Rectal smooth muscle tissue (tissue), 1 donor: ENCODE data around the gene ATP6V0E1.
"Not testable (repeated sequence)": the region's sequence is repeated elsewhere in the genome, so short reads cannot be mapped to it uniquely, and the experiment has no call there.

Experiments used
- H3K27ac ChIP-seq: one replicate; pipeline ENCODE4 v1.7.0; 2013; ENCODE audit warnings: low read depth, low read length, inconsistent platforms
- H3K27me3 ChIP-seq: one replicate; pipeline ENCODE4 v1.7.0; 2013; ENCODE audit warnings: low read length; ENCODE audit not compliant: control insufficient read depth, insufficient read depth
- H3K36me3 ChIP-seq: one replicate; pipeline ENCODE4 v1.7.0; 2013; ENCODE audit warnings: low read length; ENCODE audit not compliant: control insufficient read depth, insufficient read depth
- H3K4me1 ChIP-seq: one replicate; pipeline ENCODE4 v1.7.0; 2013; ENCODE audit warnings: low read length; ENCODE audit not compliant: control insufficient read depth, insufficient read depth
- H3K4me3 ChIP-seq: one replicate; pipeline ENCODE4 v1.7.0; 2013; ENCODE audit warnings: low read length
- H3K9ac ChIP-seq: one replicate; pipeline ENCODE4 v1.7.0; 2013; ENCODE audit warnings: low read length

The ATP6V0E1 gene

GRCh38 chr5:173032730-173033129 is 49.2 kb downstream of the ATP6V0E1 start:
- no peak overlapping the region for H3K9ac ChIP-seq
- H3K4me1 ChIP-seq = no peaks in the 10 kb centered on the region
- no peak overlapping the region for H3K27ac ChIP-seq
- H3K4me3 ChIP-seq = no peak overlapping the region
- H3K36me3 ChIP-seq = no peaks in the 10 kb centered on the region
- H3K27me3 ChIP-seq = no peaks in the 10 kb centered on the region

GRCh38 chr5:173033923-173034322 is 50.4 kb downstream of the ATP6V0E1 start:
- H3K4me3 ChIP-seq = no peak overlapping the region

GRCh38 chr5:173035904-173036707 is 52.5 kb downstream of the ATP6V0E1 start:
- H3K4me3 ChIP-seq = no peak overlapping the region
- H3K9ac ChIP-seq = no peak overlapping the region

More at GRCh38 chr5:173033923-173034322, 50.4 kb downstream of the ATP6V0E1 start:
- no peak overlapping the region for H3K9ac ChIP-seq
- no peaks in the 10 kb centered on the region for H3K27me3 ChIP-seq
- no peaks in the 10 kb centered on the region for H3K36me3 ChIP-seq
- H3K27ac ChIP-seq = no peak overlapping the region
- H3K4me1 ChIP-seq = no peaks in the 10 kb centered on the region

GRCh38 chr5:173039188-173039587 is 55.6 kb downstream of the ATP6V0E1 start:
- H3K4me1 ChIP-seq = no peaks in the 10 kb centered on the region
- no peaks in the 10 kb centered on the region for H3K27me3 ChIP-seq
- H3K9ac ChIP-seq = no peak overlapping the region
- no peak overlapping the region for H3K27ac ChIP-seq
- no peak overlapping the region for H3K4me3 ChIP-seq
- no peaks in the 10 kb centered on the region for H3K36me3 ChIP-seq

More at GRCh38 chr5:173035904-173036707, 52.5 kb downstream of the ATP6V0E1 start:
- Histone ChIP-seq H3K27me3 (no peaks in the 10 kb centered on the region), H3K36me3 (no peaks in the 10 kb centered on the region), H3K4me1 (no peaks in the 10 kb centered on the region), H3K27ac (no peak overlapping the region)

DNA sequence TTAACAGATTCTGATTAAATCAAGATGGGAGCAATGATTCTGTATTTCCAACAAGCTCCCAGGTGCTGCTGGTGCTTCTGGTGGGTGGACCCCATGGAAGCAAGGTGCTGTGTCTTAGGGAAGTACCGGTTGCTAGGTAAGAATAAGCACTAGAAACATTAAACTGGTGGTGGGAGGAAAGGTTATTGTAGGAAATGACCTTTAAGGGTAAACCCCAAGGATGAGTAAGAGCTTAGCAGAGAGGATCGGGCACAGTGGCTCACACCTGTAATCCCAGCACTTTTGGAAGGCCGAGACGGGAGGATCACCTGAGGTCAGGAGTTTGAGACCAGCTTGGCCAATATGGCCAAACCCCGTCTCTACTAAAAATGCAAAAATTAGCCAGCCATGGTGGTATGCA is 56.4 kb downstream of the ATP6V0E1 start:
- Histone ChIP-seq H3K4me3 (no peak overlapping the region), H3K36me3 (no peaks in the 10 kb centered on the region), H3K9ac (no peak overlapping the region), H3K4me1 (no peaks in the 10 kb centered on the region), H3K27me3 (no peaks in the 10 kb centered on the region), H3K27ac (no peak overlapping the region)

DNA sequence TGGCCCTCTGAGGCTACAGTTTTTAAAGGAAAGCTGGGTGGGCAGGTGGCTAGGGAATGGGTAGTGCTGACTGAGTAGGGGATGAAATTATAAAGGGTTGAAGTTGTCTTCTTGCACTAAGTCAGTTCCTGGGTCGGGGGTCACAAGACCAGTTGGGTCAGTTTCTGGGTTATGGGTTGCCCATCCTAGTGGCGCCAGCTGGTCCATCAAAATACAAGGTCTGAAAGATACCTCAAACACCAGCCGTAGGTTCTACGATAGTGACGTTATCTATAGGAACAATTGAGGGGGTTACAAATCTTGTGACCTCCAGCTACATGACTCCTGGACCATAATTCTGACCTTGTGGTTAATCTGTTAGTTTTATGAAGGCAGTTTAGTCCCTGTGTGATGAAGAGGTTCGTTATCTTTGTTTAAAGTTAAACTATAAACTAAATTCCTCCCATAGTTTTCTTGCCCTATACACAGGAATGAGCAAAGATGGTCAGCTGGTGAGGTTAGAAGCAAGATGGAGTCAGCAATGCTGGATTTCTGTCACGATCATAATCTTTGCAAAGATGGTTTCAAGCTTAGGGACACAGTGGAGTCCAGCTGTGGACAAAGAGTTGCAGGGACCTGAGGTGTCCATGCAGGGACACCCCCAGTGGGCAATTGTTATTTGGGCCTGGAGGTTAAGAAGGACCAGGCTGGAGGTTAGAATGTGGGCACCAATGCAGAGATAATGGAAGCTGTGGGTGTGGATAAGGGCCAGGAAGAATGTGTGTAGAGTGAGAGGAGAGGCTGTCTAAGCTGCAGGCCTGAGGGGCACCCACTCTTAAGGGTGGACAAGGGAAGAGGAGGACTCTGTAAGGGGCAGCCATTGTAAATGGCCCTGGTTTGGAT is 58.6 kb downstream of the ATP6V0E1 start:
- H3K36me3 ChIP-seq = no peaks in the 10 kb centered on the region
- no peak overlapping the region for H3K9ac ChIP-seq
- no peak overlapping the region for H3K4me3 ChIP-seq
- no peaks in the 10 kb centered on the region for H3K27me3 ChIP-seq
- no peaks in the 10 kb centered on the region for H3K4me1 ChIP-seq
- no peak overlapping the region for H3K27ac ChIP-seq

- H3K27ac ChIP-seq = no peak overlapping the region
- H3K4me1 ChIP-seq = no peaks in the 10 kb centered on the region
- H3K27me3 ChIP-seq = no peaks in the 10 kb centered on the region
These were observed 59.2 kb downstream of the ATP6V0E1 start for GRCh38 chr5:173042763-173043107.

GRCh38 chr5:173045474-173045873 is 61.9 kb downstream of the ATP6V0E1 start:
- no peak overlapping the region for H3K4me3 ChIP-seq
- H3K4me1 ChIP-seq = no peaks in the 10 kb centered on the region
- no peaks in the 10 kb centered on the region for H3K36me3 ChIP-seq
- no peak overlapping the region for H3K9ac ChIP-seq
- H3K27me3 ChIP-seq = no peaks in the 10 kb centered on the region
- no peak overlapping the region for H3K27ac ChIP-seq

More at GRCh38 chr5:173042763-173043107, 59.2 kb downstream of the ATP6V0E1 start:
- H3K36me3 ChIP-seq = no peaks in the 10 kb centered on the region
- H3K4me3 ChIP-seq = no peak overlapping the region
- H3K9ac ChIP-seq = no peak overlapping the region

DNA sequence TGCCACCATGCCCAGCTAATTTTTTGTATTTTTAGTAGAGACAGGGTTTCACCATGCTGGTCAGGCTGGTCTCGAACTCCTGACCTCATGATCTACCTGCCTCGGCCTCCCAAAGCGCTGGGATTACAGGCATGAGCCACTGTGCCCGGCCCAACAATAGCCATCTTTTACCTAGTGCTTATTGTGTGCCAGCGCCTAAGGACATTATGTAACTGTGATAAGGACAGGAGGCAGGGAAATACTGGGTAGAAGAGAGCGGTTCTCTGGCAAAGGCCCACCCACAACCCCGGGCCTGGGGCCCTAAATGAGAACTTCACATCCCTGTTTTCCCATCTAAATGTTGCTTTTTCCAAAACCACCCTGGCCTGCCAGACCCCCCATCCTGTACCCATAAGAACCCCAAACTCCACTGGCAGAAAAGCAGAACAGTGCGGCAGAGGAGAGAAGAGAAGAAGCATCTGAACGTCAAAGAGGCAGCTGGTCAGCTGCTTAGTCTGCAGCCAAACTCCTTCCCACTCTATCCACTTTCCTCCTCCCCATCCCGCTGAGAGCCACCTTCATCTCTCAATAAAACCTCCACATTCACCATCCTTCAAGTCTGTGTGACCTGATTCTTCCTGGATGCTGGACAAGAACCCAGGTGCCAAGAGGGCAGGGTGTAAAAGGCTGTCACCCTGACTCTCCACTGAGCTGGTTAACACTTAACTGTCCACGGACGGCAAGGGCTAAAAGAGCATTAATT is 63.7 kb downstream of the ATP6V0E1 start:
- not testable (repeated sequence) for H3K27ac ChIP-seq, H3K4me3 ChIP-seq, H3K36me3 ChIP-seq, H3K9ac ChIP-seq, H3K27me3 ChIP-seq, H3K4me1 ChIP-seq

GRCh38 chr5:173047838-173048105 is 64.2 kb downstream of the ATP6V0E1 start:
- Histone ChIP-seq H3K4me1 (no peaks in the 10 kb centered on the region), H3K27me3 (no peaks in the 10 kb centered on the region), H3K36me3 (no peaks in the 10 kb centered on the region), H3K27ac (no peak overlapping the region), H3K4me3 (no peak overlapping the region), H3K9ac (no peak overlapping the region)

DNA sequence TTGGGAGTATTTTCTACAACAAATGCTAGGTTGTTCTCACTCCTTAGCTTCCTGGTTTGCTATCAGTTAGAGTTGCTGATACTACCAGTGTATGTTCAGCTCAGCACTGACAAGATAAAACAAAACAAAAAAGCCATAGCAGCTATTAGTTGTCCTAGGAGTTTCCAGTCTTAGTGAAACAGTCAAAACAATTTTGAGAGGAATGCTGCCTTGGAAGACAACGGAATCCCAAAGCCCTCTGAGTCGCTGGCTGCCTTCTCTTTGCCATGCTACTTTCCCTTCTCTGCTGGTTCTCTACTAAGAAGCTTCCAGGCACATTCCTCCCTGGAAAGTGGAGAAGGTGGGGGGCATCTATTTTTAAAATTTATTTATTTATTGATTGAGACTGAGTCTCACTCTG is 67.2 kb downstream of the ATP6V0E1 start:
- Histone ChIP-seq H3K4me3 (no peak overlapping the region), H3K27ac (no peak overlapping the region), H3K36me3 (no peaks in the 10 kb centered on the region), H3K9ac (no peak overlapping the region), H3K27me3 (no peaks in the 10 kb centered on the region), H3K4me1 (peaks cover 5% of the 10 kb centered on the region)

DNA sequence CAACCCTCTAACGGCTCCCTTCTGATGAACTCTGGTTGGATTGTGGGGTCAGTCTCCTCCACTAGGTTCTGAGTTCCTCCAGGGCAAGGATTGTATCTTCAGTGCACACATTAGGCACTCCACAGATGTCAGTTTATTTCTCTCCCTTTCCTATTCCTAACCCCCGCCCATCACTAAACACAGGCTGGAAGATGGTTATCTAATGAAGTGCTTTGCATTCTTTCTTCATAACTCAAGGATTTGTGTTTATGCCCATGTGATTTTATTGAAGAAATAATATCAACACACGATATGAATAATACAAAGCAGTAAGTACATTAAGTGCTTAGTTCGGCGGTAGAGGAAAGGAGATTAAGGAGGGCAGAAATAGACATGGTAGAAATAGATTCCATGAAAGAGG is 68.2 kb downstream of the ATP6V0E1 start:
- no peaks in the 10 kb centered on the region for H3K27me3 ChIP-seq
- peaks cover 5% of the 10 kb centered on the region for H3K4me1 ChIP-seq
- no peak overlapping the region for H3K4me3 ChIP-seq
- no peaks in the 10 kb centered on the region for H3K36me3 ChIP-seq
- H3K27ac ChIP-seq = no peak overlapping the region
- no peak overlapping the region for H3K9ac ChIP-seq
